Measurements from ENCODE around the gene C10orf71.

- no peak for TF ChIP-seq CTCF (IDR thresholded peaks at IDR 0.05)
- TF ChIP-seq POLR2AphosphoS5 (IDR thresholded peaks at IDR 0.05), result no peak
- no peak for TF ChIP-seq POLR2A (IDR thresholded peaks at IDR 0.05)
Observed at GRCh38 chr10:49348593-49348992, 49.6 kb downstream of the C10orf71 start.

Data from breast epithelium (tissue), 3 donors.